ENCODE results near the gene DPP10.
"Not testable (repeated sequence)": the region's sequence is repeated elsewhere in the genome, so short reads cannot be mapped to it uniquely, and the experiment has no call there.

DPP10 gene

GRCh38 chr2:114709936-114710850, 267.8 kb downstream of the DPP10 start:
- DNase-seq (ENCODE audit: low read depth in 2 of 2, low spot score in 1 of 2) = no peak

GRCh38 chr2:114714313-114714712, 271.9 kb downstream of the DPP10 start:
- DNase-seq (ENCODE audit: low read depth in 2 of 2, low spot score in 1 of 2) = no peak

GRCh38 chr2:114717049-114717448, 274.6 kb downstream of the DPP10 start:
- no peak for DNase-seq (ENCODE audit: low read depth in 2 of 2, low spot score in 1 of 2)

GRCh38 chr2:114724454-114724853, 282.0 kb downstream of the DPP10 start:
- DNase-seq (ENCODE audit: low read depth in 2 of 2, low spot score in 1 of 2) = no peak

GRCh38 chr2:114727012-114727411, 284.6 kb downstream of the DPP10 start:
- DNase-seq (ENCODE audit: low read depth in 2 of 2, low spot score in 1 of 2) = no peak

GRCh38 chr2:114728372-114728771, 285.9 kb downstream of the DPP10 start:
- no peak for DNase-seq (ENCODE audit: low read depth in 2 of 2, low spot score in 1 of 2)

- no peak for DNase-seq (ENCODE audit: low read depth in 2 of 2, low spot score in 1 of 2)
Observed at GRCh38 chr2:114729026-114729425, 286.6 kb downstream of the DPP10 start.

GRCh38 chr2:114735126-114735525, 292.7 kb downstream of the DPP10 start:
- DNase-seq (ENCODE audit: low read depth in 2 of 2, low spot score in 1 of 2) = no peak

GRCh38 chr2:114742245-114742644, 299.8 kb downstream of the DPP10 start:
- no peak for DNase-seq (ENCODE audit: low read depth in 2 of 2, low spot score in 1 of 2)

- no peak for DNase-seq (ENCODE audit: low read depth in 2 of 2, low spot score in 1 of 2)
Observed at GRCh38 chr2:114745700-114746099, 303.3 kb downstream of the DPP10 start.

- DNase-seq (ENCODE audit: low read depth in 2 of 2, low spot score in 1 of 2) = not testable (repeated sequence)
Observed at GRCh38 chr2:114748175-114748574, 305.7 kb downstream of the DPP10 start.

GRCh38 chr2:114752425-114752824, 310.0 kb downstream of the DPP10 start:
- no peak for DNase-seq (ENCODE audit: low read depth in 2 of 2, low spot score in 1 of 2)

GRCh38 chr2:114753145-114753544, 310.7 kb downstream of the DPP10 start:
- no peak for DNase-seq (ENCODE audit: low read depth in 2 of 2, low spot score in 1 of 2)

- DNase-seq (ENCODE audit: low read depth in 2 of 2, low spot score in 1 of 2) = no peak
Observed at GRCh38 chr2:114754907-114755563, 312.6 kb downstream of the DPP10 start.

GRCh38 chr2:114762376-114762775, 319.9 kb downstream of the DPP10 start:
- DNase-seq (ENCODE audit: low read depth in 2 of 2, low spot score in 1 of 2) = no peak

- no peak for DNase-seq (ENCODE audit: low read depth in 2 of 2, low spot score in 1 of 2)
Observed at GRCh38 chr2:114762986-114763385, 320.5 kb downstream of the DPP10 start.

GRCh38 chr2:114769110-114769509, 326.7 kb downstream of the DPP10 start:
- no peak for DNase-seq (ENCODE audit: low read depth in 2 of 2, low spot score in 1 of 2)

GRCh38 chr2:114769991-114770390, 327.6 kb downstream of the DPP10 start:
- no peak for DNase-seq (ENCODE audit: low read depth in 2 of 2, low spot score in 1 of 2)

GRCh38 chr2:114784046-114784445, 341.6 kb downstream of the DPP10 start:
- no peak for DNase-seq (ENCODE audit: low read depth in 2 of 2, low spot score in 1 of 2)

- DNase-seq (ENCODE audit: low read depth in 2 of 2, low spot score in 1 of 2) = no peak
Observed at GRCh38 chr2:114784890-114785583, 342.6 kb downstream of the DPP10 start.

GRCh38 chr2:114786901-114787300, 344.5 kb downstream of the DPP10 start:
- no peak for DNase-seq (ENCODE audit: low read depth in 2 of 2, low spot score in 1 of 2)

- no peak for DNase-seq (ENCODE audit: low read depth in 2 of 2, low spot score in 1 of 2)
Observed at GRCh38 chr2:114787486-114787885, 345.0 kb downstream of the DPP10 start.
